Inferior parietal cortex (tissue), 1 donor: Measurements from ENCODE around the gene CELF2.

ENCODE experiments used
- DNase-seq: peaks from one replicate; pipeline ENCODE4 v3.0.0-alpha.2; 2016; ENCODE audit errors: extremely low spot score

The CELF2 gene

DNA sequence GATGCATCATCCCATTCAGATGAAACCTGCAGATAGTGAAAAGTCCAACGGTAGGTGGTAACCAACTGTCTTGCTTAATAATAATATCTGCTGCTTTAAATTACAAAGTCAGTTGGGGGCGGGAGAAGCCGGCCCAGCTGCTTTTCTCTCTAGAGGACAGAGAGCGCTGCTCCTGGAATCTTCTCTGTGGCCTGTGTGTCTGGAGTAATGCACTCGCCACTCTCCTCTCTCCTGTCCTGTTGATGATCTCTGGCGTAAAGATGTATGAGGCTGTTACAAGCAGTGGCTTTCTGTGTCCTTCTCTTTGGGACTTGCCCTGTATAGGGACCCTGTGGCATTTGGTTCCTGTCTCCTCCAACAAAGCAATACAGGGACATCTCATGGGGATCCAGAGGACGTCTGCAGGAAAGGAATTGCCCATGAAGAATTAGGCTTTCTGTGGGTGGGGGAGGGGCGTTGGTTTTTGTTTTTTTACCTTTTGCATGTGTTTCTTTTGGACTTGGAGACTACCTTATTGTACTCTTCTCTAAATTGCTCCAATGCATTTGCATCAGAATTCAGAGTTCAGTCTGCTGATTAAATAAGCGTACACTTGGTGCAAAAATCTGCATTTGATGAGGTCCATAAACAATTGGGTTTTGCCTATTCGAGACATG, 231.6 kb downstream of the CELF2 start:
- no peak for DNase-seq

DNA sequence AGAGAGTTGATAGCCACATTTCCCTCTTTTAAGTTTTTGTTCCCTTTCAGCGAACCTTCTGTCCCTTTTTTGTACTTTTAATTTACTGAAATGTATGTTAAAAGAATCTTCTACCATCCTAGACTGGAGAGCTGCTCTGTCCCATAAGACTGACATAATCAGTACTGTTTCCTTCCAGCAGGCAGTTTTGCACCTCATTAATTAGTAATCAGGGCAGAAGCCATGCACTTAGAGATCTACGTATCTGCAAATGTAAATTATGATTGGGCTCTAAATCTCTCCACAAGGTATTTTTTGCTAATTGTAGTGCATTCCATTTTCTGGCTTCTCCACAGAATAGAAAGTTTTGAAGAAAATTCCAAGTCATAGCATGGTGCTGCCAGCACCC, 232.1 kb downstream of the CELF2 start:
- DNase-seq, result no peak

DNA sequence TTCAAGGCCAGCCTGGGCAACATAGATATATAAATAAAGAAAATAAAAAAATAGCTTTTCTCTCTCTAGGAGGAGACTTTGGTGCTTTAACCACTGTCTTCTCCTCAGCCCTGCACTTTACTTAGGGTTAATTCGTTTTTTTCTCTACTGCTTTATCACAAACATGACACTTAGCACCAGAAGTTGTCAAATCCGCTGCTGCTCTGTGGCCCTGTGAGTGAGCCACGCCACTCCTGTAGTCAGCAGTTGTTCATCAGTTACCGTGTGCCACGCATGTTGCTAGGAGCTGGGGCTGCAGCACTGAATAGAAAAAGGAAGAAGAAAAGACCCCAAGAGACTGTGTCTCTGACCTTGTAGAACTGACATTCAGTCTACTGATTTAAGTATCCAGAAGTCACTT, 232.6 kb downstream of the CELF2 start:
- no peak for DNase-seq

DNA sequence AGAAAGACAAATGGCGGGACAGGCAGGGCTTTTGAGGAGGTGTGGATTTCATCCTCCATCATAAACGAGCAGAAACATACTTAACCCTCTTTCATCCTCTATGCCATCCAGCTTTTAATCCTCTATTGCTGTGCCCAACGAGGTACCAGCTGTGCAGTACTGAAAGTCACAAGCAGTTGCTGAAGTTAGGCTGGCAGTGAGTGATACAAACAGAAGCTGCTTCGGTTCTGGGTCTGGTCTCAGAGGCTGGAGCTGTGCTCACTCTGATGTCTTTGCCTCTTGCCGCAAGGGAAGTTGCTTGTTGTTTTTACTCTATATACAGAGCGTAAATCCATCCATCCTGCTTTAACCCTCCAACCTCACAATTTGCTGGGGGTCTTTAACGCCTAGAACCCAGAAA, 235.2 kb downstream of the CELF2 start:
- no peak for DNase-seq

DNA sequence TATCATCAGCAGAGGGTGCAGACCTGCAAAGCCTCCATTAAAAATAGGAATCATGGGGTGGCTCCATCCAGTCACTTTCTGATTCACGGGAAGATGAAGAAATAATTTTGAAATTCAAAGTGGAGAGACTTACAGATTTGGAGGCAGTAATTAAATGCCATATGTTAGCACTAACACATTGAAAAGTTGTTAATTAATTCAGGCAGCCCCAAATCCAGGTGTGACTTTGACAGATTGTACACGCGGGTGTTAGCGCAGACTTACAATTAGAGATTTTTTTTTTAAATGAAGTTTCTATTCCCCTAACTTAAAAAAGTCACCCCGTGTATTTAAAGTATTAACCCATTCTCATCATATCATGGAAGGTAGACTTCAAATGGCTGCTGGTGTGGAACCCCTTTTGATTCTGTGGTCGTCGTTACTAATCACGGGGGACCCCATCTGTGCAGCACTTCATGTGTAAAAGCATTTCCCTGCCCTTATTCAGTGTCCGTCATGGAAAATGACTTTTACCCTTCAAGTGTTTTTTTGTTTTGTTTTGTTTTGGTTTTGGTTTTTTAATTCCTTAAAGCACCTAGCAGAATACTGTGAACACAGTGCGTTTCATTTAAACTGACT, 235.8 kb downstream of the CELF2 start:
- no peak for DNase-seq

DNA sequence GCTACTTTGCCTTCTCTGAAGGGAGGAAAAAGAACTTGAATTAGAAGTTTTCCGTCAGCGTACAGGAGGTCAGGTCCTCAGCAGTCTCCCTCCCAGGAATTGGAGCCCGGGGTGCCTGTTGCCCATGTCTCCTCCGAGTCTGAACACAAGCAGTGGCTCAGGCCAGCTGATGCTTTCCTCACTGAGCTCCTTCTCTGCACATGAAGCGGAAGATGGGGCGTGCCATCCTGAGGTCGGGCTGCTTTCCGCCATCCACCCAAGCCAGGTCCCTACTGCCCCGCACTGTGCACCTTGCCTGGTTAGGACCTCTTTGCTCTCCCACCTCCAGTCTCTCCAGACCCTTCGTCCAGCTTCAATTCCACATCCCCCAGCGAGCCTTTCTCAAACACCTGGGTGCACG, 237.5 kb downstream of the CELF2 start:
- no peak for DNase-seq

DNA sequence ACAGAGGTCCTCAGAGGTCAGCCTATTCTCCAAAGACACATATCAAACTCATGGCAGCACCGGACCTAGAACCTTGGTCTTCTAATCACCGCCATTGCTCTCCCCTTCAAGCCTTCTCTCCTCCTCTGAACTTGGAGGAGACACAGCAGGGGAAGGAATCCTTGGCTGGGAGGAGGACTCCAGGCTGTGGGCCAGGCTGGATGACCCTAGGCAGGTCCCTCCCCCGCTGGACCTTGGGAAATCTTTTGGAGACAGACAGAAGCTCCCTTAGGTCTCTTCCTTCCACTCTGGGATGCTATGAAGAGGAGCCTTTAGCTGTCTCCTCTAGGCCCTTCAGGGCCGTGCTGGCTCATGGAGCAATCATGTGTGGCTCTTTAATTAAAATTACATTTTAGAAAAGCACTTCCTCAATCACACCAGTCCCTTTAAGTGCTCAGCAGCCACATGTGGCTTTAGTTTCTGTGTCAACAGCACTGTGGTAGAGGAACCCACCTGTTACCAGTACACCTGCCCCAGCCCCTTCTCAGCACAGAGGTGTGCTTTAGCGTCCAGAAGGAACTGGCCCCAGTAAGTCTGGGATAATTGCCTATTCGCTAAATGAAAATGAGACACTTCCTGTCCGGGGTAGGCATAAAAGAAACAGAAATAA, 238.2 kb downstream of the CELF2 start:
- DNase-seq, result no peak

DNA sequence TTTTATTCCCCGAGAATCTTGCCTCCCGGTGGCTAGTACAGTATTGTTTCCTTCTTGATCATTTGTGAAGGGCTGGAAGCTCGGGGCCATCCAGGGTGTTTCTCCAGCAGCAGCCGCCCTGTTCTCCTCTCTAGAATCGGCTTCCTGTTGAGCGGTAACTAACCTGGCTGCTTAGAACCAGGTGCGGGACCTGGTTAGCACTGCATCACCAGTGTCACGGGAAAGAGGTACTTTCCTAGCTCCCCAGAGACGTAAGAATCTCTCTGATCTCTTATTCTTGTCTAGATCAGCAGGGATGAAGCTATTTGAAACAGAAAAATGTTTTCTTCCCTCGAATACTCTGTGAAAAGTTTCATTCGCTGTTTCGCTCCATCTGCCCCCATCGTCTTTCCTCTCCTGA, 239.2 kb downstream of the CELF2 start:
- no peak for DNase-seq

DNA sequence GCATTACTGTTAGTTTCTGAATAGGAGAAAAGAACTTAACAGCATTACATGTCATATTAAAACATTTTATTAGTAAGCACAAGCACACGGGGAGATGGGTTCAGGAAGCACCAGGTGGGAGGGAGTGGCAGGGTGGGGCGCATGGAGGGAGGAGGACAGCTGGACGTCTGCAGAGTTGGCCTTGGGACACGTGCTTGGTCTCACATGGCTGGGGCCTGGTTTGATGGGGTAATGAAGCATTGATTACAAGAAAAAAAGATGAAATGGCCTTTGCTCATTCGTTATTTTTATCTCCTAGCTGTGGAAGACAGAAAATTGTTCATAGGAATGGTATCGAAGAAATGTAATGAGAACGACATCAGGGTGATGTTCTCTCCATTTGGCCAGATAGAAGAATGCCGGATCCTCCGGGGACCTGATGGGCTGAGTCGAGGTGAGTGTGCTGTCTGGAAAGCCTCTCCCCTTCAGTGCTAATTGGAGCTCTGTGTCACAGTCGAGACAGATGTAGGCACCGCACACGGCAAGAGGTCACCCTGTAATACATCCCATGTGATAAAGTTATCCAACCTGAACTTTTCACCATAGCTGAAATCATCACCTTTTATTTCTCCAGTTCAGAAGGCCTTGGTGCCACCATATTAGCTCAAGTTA, 239.9 kb downstream of the CELF2 start:
- no peak for DNase-seq

DNA sequence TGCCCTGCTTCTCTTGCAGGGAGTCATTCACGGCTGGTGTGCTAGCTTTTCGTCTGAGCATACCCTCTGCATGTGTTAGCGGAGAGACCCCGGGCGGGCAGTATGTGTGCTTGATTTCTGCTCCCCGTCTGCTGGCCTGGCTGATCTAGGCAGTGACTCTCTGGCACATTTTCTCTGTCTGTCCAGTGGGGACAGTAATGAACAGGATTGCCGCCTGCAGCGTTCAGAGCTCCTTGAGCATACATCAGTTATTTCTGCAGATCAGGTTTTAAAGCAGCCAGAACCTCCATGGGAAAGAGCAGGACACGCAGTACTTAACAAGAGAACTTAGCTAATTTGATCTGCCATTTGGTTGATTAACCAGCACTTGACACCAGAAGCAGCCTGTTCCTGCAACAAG, 242.5 kb downstream of the CELF2 start:
- DNase-seq, result no peak

DNA sequence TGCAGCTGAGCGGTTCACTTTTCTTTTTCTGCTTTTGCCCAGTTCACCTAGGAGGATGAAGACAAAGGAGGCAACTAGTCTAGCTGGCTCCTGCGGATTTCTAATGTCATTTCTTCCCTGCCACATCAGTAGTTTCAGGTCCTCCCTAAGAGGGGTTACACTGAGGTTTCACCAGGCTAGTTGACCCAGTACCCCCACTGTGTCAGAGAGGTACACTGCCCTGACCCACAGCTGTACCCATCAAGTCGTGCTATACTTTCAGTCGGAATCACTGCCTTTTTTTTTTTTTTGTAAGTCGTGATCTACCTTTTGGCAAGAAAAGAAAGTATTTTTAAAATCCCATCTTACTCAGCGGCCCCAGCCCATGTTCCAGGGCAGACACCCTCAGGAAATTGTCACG, 243.5 kb downstream of the CELF2 start:
- DNase-seq, result no peak

DNA sequence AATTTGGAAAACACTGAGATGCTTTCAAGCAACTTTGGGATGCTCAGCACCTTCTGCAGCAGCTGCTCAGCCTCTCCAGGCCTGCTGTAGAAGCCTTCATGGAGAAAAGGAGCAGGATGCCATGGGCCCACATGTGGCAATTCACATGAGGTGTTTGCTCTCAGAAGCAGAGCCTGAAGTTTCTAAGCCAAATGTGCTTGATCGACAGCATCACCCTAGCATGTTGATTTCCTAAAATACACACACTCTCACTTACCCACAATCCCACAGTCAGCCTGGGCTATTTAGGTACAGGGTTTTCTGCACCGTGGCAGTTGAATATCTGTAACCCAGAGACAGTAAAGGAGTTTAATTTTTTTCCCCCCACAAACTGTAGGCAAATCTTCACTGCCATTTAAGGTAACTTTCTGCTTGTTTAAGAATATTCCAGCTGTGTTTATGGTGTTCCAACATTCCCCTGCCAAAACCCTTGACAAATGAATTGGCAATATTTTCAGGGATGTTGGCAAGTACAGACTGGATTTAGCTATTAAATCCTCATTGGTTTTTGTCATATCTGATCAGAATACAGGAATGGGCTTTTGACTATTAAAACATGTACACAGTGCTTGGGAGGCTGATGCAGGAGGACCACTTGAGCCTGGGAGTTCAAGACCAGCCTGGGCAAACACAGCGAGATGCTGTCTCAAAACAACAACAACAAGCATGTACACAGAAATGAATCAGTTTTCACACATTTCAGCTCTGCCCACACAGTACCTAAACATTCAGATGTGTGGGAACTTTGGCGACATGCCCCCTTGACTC, 244.2 kb downstream of the CELF2 start:
- no peak for DNase-seq

DNA sequence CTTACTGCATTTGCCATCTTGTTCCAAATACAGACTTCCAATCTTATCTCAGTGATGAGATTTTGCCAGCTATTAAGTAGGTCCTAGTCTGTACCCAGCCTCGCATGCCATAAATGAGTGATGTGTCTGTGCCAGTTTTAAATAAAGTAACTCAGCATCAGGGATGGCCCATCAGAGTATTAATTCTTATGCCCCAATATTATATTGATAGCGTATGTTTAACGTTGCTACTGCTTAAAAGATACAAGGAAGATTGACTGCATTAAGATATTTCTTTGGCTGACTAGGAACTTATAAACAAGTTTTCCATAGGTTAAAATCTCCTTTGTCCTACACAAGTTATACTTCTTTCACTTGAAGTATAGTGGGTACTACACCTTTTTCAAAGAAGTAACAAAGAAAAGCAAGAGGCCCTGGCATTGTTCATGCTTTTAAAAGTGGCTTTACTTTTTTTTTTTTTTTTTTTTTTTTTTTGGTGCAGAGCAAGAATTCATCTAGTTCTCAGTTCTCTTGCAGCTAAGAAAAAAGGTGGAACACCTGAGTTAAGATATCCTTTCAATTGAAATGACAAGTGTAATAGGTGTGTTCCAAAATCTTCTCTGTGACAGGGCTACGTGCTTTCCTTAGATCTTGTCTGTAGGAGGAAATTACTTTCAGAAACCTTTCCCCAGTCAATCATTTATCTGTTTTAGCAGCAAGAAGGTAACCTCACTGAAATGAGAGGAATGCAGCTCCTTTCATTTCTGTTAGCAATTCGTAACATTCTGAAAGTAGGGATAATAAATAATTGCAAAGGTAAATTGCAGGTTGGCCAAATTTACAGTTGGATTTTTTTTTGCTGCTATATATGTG, 245.0 kb downstream of the CELF2 start:
- DNase-seq, result no peak

DNA sequence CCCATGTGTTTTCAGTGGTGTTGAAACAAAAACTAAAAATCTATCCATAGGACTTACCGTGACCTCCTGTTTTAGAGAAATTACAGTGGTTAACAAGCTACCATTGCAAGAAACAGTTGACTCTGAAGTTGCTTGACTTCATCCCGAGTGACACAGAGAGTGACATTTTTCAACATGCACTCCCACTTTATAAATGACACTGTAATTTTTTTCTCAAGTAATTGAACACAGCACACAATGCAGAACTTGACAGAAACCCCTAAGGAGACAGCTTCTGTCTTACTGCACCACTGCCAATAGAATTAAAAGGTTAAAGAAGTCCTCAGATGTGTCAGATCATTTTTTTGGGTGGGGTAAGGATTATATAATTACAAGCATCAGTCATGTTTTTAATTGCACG, 246.1 kb downstream of the CELF2 start:
- DNase-seq, result no peak

DNA sequence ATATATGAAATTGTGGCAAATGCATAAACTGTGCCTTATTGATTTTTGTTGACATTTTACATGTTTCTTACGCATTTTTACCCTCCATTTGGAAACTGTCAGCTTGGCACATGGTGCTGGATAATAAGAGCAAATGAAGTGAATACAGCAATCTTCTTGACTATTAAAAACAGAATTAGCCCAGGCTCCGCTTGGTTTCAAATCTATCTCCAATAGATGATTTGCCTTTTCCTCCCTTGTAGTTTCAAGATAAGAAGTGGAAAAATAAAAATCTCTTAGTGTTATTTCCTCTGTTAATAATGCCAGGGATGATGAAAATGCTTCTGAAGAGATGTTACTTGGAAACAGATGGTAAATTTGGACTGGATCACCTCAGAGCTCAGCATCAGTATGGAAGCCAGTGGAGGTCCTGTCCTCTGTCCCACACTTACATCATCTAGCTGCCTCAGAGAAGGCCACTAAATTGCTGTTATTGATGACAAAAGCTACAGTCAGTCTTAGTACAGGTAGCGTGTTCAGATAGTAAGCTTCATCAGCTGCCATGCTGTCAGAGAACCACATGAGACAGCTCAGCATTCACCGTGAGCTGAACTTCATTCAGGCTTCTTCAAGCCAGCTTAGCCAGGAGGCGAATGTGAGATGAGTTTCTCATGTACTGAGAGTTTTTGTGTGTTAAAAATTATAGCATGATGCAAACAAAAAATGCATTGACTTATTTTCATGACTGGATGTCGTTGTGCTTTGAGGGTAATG, 246.8 kb downstream of the CELF2 start:
- no peak for DNase-seq

DNA sequence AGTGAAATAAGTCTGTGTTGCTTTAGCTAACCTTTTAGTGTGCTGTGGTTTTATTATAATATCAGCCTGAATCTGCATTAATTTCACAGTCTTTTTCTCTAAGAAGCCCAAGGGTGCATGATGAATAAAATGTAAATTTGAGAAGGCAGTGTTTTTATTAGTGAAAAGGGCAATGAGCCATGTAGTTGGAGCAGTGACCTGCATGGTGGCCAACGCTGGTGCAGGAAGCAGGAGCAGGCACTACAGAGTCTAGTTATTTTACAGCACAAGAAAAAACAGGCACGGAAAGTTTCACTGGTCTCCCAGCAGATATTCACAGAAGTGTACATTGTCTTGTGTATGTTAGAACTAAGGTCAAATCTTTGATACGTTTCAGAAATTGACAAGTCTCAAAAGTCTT, 247.8 kb downstream of the CELF2 start:
- no peak for DNase-seq

DNA sequence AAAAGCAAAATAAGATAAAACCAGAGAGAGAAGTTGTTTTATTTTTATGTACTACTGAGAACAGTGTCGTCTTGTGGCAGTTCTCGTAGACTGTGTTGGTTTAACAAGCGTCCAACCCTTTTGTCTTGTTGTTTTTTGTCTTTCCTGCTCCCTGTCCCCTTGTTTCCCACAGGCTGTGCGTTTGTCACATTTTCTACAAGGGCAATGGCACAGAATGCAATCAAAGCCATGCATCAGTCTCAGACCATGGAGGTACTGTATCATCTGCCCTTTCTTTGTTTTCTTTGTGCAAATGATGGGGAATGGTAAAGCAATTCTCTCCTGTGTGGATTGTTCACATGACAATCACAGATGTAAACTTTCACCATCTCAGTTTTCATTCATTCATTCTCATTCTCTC, 248.8 kb downstream of the CELF2 start:
- DNase-seq, result no peak

DNA sequence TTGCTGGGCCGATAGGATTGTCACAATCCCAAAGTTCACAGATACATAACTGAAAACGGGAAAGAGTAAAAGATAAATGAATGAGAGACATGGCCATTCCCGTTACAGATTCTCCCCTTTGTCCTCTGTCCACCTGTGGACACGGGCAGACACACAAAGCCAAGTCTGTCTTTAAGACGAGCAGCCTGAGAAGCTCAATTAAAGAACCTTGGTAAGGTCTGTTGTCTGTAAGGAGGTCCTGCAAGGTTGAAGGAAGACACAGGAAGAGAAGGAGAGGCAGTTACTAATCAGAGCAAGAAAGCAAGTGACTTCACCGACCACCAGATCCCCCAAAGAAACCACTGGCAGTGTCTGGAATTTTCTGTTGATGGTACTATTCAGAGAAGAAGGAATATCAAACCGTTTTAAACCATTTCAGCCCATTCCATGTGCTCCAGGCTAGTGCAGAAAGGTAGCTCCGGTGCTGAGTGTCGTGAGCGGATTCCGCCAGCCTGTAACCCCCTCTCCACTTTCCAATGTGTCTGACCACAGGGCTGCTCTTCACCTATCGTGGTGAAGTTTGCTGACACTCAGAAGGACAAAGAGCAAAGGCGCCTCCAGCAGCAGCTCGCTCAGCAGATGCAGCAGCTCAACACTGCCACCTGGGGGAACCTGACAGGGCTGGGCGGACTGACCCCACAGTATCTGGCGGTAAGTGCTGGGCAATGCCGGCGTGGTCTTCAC, 252.6 kb downstream of the CELF2 start:
- DNase-seq, result no peak

DNA sequence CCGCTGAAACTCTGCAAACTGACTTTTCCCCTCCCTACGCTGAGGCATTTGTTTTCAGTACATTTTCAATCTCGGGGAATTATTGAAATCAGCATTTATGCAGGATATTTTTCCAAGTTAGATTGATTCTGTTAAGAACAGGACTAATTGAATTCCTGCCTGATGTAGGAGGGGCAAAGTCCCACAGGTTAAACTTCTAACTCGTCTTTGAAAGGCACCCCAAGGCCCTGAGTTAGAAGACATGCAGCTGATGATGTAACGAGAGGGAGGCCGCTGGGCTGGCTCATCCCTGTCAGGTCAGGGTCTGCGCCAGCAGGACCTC, 253.1 kb downstream of the CELF2 start:
- DNase-seq, result no peak

DNA sequence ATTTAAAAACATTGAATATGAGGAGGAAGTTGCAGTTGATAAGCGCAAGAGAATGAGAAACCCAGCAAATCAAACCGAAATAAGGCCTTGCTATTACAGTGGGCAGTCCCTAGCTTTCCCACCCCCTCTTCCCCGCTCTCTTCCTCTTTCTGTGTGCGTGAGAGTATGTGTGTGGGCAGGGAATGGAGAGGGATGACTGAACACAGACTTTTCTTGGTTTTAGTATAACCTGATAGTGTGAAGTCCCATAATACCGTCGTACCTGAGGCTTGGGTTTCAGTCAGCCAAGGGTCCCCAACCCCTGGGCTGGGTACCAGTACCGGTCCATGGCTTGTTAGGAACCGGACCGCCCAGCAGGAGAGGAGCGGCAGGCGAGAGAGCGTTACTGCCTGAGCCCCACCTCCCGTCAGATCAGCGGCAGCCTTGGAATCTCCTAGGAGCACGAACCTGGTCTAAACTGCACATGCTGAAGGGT, 255.3 kb downstream of the CELF2 start:
- no peak for DNase-seq
